ENCODE measurements around the gene SCLY. TPM values are rescaled to one million over a fixed set of nuclear protein-coding genes. Genes with fewer than 3 reads are reported as not detected.

The SCLY gene
- total RNA-seq, 4 donors from 2014 or later, result 8.5 to 16.0 (median 11.2) TPM

GRCh38 chr2:238100049-238100820 lies 39.4 kb downstream of the SCLY start, which contains the start of gene ESPNL:
Gene ESPNL (plus strand): TSS chr2:238100340. CDS start chr2:238100420, 80 bp downstream.
- no peak for TF ChIP-seq CTCF (IDR thresholded peaks at IDR 0.05; ENCODE audit: low read depth)

DNA sequence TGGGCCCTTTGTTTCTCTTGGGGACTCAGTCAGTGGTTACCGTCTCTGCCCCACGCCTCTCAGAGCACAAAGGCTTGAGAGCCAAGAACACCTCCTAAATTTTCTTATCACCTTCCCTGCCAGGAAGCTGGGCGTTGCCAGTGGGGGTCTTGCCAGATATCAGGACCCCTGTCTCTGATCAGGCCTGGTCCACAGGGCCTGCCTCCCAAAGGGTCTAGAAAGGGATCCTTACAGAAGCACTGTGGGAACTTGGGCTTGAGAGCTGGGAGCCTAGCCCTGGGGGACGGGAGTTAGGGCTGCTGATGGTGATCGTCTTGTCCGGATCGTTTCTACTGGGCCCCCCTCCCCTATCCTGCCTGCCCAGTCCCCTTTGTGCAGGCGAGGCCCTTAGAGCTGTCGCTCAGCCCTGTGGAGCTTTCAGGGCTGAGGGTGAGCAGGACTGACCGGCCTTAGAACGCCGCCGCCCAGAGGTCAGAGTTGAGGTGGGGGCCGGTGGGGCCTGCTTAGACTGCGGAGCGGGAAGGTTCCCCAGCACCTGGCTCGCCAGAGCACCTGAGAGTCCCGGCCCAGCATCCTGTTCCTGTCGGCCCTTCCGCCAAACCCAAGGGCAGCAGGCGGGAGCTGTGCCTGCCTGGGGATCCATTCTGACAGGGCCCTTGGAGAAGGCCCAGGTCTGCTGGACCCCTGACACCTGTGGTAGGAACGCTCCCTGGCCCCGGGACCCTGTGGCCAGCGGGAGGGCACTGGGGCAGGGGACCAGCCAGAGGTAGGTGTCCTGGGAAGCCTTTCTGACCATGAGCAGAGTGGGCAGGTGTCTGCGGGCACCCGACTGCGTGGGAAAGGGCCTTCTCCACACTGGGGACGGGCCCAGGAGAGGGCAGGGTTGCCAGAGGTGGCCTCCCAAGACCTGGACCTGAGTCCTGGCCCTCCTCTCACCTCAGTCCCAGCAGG lies 40.3 kb downstream of the SCLY start:
- no peak for TF ChIP-seq CTCF (IDR thresholded peaks at IDR 0.05; ENCODE audit: low read depth)

DNA sequence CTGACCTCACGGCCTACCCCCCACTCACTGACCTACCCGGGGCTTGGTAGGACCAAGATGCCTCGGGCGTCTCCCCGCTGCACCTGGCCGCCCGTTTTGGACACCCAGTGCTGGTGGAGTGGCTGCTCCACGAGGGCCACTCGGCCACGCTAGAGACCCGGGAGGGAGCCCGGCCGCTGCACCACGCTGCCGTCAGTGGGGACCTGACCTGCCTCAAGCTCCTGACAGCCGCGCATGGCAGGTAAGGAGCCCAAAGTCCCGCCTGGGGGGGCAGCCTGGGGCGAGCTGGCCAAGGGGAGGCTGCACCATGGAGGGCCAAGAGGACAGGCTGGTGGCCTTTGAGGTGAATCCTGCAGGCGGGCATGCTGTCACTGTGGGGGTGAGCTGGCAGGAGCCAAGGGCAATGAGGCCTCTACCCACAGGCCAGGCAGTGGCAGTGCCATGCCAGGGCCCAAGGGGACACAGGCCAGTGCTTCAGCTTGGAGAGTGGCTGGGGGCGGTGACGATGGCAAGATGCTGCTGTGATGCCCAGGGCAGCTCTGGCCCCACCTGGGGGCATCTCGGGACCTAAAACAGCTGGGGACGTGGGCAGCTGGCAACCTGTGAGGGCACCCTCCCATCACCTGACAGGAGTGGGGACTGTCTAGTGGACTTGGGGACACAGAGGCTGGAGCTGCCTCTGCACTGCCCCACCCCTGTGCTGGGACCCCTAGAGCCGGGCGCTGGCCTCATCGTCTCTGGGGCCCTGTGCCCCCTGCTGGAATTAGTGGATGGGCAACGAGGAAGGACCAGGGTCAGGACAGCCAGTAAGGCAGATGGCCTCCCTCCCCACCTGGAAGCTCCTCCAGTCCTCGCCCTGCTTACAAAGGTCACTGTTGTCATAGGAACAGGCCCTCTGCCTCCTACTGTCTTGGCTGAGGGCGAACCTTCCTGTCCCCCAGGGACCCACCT lies 41.4 kb downstream of the SCLY start:
- TF ChIP-seq CTCF (IDR thresholded peaks at IDR 0.05; ENCODE audit: low read depth), result no peak

DNA sequence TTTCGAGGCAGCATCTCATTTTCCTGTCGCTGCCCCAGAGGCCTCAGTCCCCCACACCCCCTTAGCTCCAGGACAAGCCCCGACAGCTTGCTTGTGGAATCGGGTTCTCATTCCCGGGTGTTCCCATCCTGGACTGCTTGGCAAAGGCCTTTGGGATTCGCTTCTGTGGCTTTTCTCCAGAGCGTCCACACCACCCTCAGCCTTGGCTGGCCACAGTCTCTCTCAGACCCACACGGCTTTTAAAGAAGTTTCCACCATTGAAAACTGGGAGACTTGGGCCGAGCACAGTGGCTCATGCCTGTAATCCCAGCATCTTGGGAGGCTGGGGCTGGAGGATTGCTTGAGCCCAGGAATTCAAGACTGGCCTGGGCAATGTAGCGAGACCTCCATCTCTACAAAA lies 42.1 kb downstream of the SCLY start:
- no peak for TF ChIP-seq CTCF (IDR thresholded peaks at IDR 0.05; ENCODE audit: low read depth)

DNA sequence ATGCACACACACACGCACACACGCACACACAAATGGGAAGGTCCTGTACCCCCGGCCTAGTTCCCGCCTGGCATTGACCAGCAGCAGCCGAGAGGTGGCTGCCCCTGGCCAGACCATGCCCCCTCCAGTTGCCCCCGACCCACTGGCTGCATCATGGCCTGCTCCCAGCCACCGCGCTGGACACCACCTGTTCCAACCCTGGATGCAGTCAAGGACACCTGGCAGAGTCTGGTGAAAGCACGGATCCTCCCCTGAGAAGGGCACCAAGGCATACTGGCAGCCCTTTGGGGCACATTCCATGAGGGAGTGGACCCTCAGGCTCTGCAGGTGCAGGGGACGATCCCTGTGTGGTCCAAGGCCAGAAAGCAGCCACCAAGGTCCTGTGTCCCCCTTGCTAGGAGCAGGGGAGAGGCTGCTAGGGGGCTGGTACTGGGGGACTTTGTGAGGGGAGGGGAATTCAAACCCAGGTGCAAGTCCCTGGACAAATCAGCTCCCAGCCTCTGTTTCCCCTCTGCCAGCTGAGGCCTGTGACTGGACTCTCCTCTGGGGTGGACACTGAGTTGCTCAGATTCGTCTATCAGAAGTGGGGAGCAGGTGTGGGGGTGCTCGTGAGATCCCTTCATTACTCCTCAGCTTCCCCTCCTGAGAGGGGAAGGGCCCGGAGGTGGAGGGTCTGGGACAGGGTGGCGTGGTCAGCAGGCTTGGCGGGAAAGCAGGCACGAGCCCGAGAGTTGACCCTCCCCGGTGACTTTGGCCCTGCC lies 42.8 kb downstream of the SCLY start:
- TF ChIP-seq CTCF (IDR thresholded peaks at IDR 0.05; ENCODE audit: low read depth), result no peak

DNA sequence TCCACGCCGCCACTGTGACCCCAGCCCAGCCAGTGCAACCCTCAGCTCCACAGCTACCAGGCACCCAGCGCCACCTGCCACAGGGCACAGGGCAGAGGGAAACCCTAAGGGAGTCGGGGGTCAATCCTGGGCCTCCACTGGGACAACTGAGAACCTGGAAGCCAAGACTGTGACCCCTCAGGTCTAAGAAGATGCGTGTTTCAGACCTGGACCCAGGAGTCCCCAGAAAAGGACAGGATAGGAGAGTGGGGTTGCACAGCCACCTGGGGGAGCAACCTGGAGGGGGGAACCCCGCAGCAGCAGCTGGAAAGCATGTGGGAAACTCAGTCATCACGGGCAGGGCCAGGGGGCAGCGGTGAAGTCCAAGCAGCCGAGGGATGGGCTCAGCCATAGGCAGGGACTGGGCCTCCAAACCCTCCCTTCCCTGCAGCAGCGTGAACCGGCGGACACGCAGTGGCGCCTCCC lies 43.5 kb downstream of the SCLY start:
- no peak for TF ChIP-seq CTCF (IDR thresholded peaks at IDR 0.05; ENCODE audit: low read depth)
